LNCAP (cell line): ENCODE data around the gene ABHD14A.

Experiments
- TF ChIP-seq, protein P1 (sequence below): fragments of 450-650 bp; IDR thresholded peaks from 2 replicates; pipeline ENCODE4 v1.5.1; 2017; ENCODE audit warnings: mild to moderate bottlenecking

ABHD14A gene

DNA sequence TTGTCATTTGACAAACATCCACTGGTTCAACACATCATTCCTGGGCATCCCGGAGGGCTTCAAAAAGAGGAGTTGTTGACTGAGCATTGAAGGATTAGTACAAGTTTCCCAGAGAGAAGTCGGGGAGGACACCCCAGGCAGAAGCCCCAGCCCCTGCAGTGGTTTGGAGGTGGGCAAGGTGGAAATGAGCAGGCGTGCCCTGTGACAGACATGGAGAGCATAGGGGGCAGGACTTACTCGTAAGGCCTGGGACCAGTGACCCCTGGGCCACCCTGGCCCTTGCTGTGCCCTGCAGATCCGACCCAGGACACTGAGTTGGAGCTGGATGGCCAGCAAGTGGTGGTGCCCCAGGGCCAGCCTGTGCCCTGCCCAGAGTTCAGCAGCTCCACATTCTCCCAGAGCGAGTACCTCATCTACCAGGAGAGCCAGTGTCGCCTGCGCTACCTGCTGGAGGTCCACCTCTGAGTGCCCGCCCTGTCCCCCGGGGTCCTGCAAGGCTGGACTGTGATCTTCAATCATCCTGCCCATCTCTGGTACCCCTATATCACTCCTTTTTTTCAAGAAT, 26.8 kb upstream of the ABHD14A start:
- TF ChIP-seq, protein P1, sequence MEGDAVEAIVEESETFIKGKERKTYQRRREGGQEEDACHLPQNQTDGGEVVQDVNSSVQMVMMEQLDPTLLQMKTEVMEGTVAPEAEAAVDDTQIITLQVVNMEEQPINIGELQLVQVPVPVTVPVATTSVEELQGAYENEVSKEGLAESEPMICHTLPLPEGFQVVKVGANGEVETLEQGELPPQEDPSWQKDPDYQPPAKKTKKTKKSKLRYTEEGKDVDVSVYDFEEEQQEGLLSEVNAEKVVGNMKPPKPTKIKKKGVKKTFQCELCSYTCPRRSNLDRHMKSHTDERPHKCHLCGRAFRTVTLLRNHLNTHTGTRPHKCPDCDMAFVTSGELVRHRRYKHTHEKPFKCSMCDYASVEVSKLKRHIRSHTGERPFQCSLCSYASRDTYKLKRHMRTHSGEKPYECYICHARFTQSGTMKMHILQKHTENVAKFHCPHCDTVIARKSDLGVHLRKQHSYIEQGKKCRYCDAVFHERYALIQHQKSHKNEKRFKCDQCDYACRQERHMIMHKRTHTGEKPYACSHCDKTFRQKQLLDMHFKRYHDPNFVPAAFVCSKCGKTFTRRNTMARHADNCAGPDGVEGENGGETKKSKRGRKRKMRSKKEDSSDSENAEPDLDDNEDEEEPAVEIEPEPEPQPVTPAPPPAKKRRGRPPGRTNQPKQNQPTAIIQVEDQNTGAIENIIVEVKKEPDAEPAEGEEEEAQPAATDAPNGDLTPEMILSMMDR, result no peak

DNA sequence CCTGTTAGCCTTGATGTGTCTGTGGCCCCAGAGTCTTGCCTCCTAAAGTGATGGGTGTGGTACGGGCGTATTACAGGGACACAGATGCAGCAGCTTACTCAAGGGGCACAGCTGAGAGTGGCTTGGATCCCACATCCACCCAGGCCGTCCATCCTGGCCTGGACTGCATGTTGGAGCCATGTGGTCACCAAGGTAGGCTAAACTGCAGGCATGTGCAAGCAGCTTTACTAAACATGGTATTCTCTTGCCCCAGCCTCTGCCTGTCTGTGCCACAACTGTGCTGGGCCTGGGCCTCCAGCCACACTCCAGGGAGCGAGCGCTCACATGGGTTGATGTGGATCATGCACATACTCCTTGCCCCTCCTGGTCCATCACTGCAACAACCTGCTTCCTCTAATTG, 25.7 kb upstream of the ABHD14A start:
- TF ChIP-seq, protein P1, result no peak

DNA sequence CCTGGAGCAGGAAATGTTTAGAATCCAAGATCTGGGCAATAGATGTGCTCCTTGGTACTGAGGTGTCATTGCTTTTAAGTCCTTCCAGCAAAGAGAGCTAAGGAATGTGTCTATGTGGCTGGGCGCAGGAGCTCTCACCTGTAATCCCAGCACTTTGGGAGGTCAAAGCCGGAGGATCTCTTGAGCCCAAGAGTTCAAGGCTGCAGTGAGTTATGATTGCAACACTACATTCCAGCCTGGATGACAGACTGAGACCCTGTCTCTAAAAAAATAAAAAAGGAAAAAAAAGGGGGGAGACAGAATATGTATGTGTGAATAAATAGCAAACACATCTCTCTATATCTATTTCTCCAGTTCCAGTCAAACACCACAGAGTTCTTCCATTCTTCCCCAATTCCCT, 24.0 kb upstream of the ABHD14A start:
- TF ChIP-seq, protein P1, result no peak

DNA sequence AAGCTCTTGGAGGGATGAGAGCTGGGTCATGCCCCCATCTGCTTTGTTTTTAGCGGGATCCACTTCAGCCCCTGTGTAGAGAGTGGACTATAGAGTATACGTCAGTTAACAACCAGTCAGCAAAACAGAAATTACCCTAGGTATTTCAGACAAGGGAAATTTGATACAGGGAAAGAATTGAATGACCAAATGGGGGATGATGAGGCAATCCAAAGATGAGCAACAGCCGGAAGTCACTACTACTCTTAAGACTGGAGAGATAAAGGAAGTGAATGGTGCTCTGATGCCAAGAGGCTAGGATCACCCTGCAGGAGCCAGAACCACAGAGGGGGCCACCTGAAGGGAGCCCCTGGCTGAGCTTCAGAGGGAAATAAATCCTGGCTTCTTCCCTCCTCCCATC, 21.4 kb upstream of the ABHD14A start:
- TF ChIP-seq, protein P1, result no peak

DNA sequence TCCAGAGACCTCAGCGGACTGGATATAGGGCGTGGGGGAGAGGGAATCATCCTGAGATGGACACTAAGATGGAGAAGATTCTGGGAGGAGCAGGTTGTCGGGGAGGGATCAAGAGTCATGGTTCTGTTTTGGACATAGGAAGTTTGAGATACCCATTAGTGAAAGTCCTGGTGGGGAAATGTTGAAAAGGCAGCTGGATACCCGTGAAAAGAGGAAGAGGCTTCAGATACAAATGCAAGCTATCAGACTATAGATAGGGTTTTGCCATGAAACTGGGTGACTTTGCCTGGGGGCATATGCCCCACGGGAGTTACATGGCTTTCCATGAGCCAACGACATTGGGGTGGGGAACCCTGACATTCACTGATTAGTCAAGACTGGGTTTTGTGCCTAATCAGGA, 20.8 kb upstream of the ABHD14A start:
- TF ChIP-seq, protein P1, result no peak

DNA sequence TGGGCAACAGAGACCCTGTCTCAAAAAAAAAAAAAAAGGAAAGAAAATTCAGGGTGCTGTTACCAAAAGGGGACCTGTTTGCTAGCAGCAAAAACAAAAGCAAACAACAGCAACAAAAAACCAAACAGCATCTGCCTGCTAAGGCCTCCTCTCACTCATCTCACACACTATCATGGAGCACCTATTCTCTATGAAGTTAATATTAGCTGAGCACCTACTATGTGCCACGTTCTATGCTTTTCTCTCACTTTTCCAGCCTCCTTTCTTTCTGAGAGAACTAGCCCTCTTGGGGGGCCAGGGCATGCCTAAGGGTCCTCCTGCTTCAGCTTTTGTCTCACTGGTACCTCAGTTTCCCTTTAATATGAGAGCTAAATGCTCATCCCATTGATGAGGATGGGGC, 20.2 kb upstream of the ABHD14A start:
- TF ChIP-seq, protein P1, result no peak

DNA sequence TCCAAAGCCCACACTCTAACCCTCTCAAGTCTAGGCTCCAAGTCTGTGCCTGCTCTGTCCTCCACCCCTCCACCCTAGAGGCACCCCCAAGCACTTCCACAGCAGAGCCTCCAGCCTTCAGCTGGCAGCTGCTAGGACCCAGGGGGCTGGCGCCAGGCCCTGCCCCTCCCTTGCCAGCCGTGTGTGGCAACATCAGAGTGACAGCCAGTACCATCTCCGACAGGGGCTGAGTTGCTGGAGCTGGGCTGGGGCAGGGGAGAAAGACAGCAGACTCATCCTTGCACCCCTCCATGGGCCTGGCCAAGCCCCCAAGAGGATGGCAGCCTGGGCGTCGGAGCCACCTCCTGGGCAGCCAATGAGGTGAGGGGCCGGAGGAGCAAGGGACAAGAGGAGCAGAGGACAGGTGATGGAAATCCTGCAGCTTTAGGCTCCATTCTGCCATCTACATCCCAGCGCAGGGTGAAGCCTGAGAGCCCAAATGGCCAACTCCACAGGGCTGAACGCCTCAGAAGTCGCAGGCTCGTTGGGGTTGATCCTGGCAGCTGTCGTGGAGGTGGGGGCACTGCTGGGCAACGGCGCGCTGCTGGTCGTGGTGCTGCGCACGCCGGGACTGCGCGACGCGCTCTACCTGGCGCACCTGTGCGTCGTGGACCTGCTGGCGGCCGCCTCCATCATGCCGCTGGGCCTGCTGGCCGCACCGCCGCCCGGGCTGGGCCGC, 19.5 kb upstream of the ABHD14A start, which contains the start of gene GPR62:
Gene GPR62 (plus strand): TSS at position 207 of the 718 bp plus-strand sequence. CDS start 272 bp downstream, at position 479.
- TF ChIP-seq, protein P1, result no peak
